ENCODE data around the gene CPB1.
"Not testable (repeated sequence)": the region's sequence is repeated elsewhere in the genome, so short reads cannot be mapped to it uniquely, and the experiment has no call there.

DNA sequence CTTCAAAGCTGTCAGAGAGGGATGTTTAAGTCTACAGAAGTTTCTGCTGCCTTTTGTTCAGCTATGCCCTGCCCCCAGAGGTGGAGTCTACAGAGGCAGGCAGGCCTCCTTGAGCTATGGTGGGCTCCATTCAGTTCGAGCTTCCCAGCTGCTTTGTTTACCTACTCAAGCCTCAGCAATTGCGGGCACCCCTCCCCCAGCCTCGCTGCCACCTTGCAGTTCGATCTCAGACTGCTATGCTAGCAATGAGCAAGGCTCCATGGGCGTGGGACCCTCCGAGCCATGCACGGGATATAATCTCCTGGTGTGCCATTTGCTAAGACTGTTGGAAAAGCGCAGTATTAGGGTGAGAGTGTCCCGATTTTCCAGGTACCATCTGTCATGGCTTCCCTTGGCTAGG, 41.5 kb upstream of the CPB1 start:
- TF ChIP-seq CTCF (IDR thresholded peaks at IDR 0.05; ENCODE audit: low read depth, low read length, poor library complexity, severe bottlenecking); EZH2phosphoT487 (IDR thresholded peaks at IDR 0.05; ENCODE audit: borderline replicate concordance, low read length): not testable (repeated sequence)
